PFSK-1 (cell line): ENCODE data around the gene NT5C1A.

ENCODE experiments used
- FOXP2 ChIP-seq: optimal IDR thresholded peaks from 2 replicates; pipeline ENCODE3; 2011; ENCODE audit warnings: borderline replicate concordance, control low read depth, inconsistent platforms; ENCODE audit not compliant: insufficient read depth; ENCODE audit errors: extremely low read length, extremely low read depth
- POLR2AphosphoS5 ChIP-seq: IDR thresholded peaks from 2 replicates; pipeline ENCODE4 v1.6.1; 2012; ENCODE audit warnings: low read depth, mild to moderate bottlenecking, control low read depth, low read length, moderate library complexity
- REST ChIP-seq, 2 experiments: IDR thresholded peaks; 2 replicates each; pipeline versions ENCODE4 v1.6.1 to v1.8.0; 2011 to 2012; ENCODE audit warnings: low read depth in 2 of 2, low read length in 2 of 2, control low read depth in 1 of 2, inconsistent platforms in 1 of 2, mild to moderate bottlenecking in 1 of 2, moderate library complexity in 1 of 2; ENCODE audit not compliant: insufficient read depth in 1 of 2
- SIN3A ChIP-seq: IDR thresholded peaks from 2 replicates; pipeline ENCODE4 v1.6.1; 2012; ENCODE audit warnings: mild to moderate bottlenecking, low read length, moderate library complexity, borderline replicate concordance; ENCODE audit not compliant: insufficient read depth
- TAF1 ChIP-seq: IDR thresholded peaks from 2 replicates; pipeline ENCODE4 v1.6.1; 2012; ENCODE audit warnings: low read length, control low read depth, borderline replicate concordance; ENCODE audit not compliant: insufficient read depth

NT5C1A gene

DNA sequence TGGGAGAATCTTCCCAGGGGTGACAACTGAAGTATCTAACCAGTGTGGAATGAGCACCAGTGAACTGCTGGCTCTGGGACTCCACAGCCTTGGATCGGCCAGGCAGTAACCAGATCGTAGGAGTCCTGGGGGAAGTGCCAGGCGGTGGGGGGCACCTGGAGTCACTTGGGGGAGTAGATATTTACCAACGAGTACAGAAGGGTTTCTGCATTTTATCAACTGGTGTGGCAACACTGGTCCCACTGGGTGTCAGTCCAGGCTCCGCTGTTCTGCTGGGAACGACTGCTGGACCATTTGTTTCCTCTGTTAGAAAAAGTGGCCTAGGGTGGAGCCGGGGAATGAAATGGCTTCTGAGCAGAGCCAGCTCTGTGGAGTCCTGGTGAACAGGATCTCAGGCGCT, 46.9 kb downstream of the NT5C1A start:
- TF ChIP-seq POLR2AphosphoS5 (no peak), REST (IDR thresholded peaks at IDR 0.05; ENCODE audit: insufficient read depth in 1 of 2, low read depth in 2 of 2, low read length in 2 of 2) (no peak), FOXP2 (no peak)

GRCh38 chr1:39623053-39623452, 48.9 kb downstream of the NT5C1A start:
- TF ChIP-seq FOXP2 (no peak), REST (IDR thresholded peaks at IDR 0.05; ENCODE audit: insufficient read depth in 1 of 2, low read depth in 2 of 2, low read length in 2 of 2) (no peak), SIN3A (no peak), POLR2AphosphoS5 (no peak), TAF1 (no peak)

- TF ChIP-seq SIN3A (no peak), POLR2AphosphoS5 (no peak), REST (IDR thresholded peaks at IDR 0.05; ENCODE audit: insufficient read depth in 1 of 2, low read depth in 2 of 2, low read length in 2 of 2) (no peak), FOXP2 (no peak), TAF1 (no peak)
These were observed 49.5 kb downstream of the NT5C1A start for GRCh38 chr1:39622427-39622826.

- no peak for TF ChIP-seq SIN3A
- TF ChIP-seq TAF1: no peak
- no peak for TF ChIP-seq FOXP2
- no peak for TF ChIP-seq POLR2AphosphoS5
- TF ChIP-seq REST (IDR thresholded peaks at IDR 0.05; ENCODE audit: insufficient read depth in 1 of 2, low read depth in 2 of 2, low read length in 2 of 2): no peak
These were observed 51.2 kb downstream of the NT5C1A start for GRCh38 chr1:39620659-39621165.

- TF ChIP-seq SIN3A: no peak
- no peak for TF ChIP-seq FOXP2
- no peak for TF ChIP-seq POLR2AphosphoS5
- TF ChIP-seq REST (IDR thresholded peaks at IDR 0.05; ENCODE audit: insufficient read depth in 1 of 2, low read depth in 2 of 2, low read length in 2 of 2): no peak
- TF ChIP-seq TAF1: no peak
These were observed 54.3 kb downstream of the NT5C1A start for GRCh38 chr1:39617488-39618049.
